Measurements from ENCODE around the gene UTP3. TPM values are rescaled to one million over a fixed set of nuclear protein-coding genes. Genes with fewer than 3 reads are reported as not detected.
"Not testable (repeated sequence)": the region's sequence is repeated elsewhere in the genome, so short reads cannot be mapped to it uniquely, and the experiment has no call there.

UTP3 gene
- total and polyA plus RNA-seq, 2 experiments from 2014 or later: 19.2 to 27.1 TPM

- Histone ChIP-seq H3K27me3 (replicated peaks; ENCODE audit: insufficient read depth) (no peaks in the 10 kb centered on the region), H3K27ac (no peak overlapping the region), H3K4me1 (ENCODE audit: insufficient read depth) (0 out of 2 replicates have a peak, but pooled peaks cover 6% of the 10 kb centered on the region), H3K9ac (no peak overlapping the region), H3K9me2 (ENCODE audit: insufficient read depth) (no peaks in the 10 kb centered on the region), H3K4me2 (ENCODE audit: unreplicated experiment) (no peak overlapping the region), H3K36me3 (ENCODE audit: low read depth) (no peaks in the 10 kb centered on the region), H4K20me1 (ENCODE audit: insufficient read depth) (no peaks in the 10 kb centered on the region), H3K4me3 (no peak overlapping the region), H3K79me2 (ENCODE audit: insufficient read depth) (no peaks in the 10 kb centered on the region), H3F3A (ENCODE audit: insufficient read depth) (peaks cover 19% of the 10 kb centered on the region), H2AFZ (no peak overlapping the region), H3K9me3 (ENCODE audit: low read depth) (no peaks in the 10 kb centered on the region)
- in situ Hi-C loops (cut with MboI): no loop called here
- 88 to 90% methylated on average over 5 of the region's 5 CpGs for WGBS, 2 experiments (ENCODE audit: low coverage in 1 of 2, low lambda C conversion rate in 2 of 2, missing lambda C conversion rate in 2 of 2)
- TF ChIP-seq EZH2phosphoT487 (IDR thresholded peaks at IDR 0.05; ENCODE audit: insufficient read depth, low read depth) (no peak), EZH2 (IDR thresholded peaks at IDR 0.05; ENCODE audit: insufficient read depth, poor library complexity, severe bottlenecking) (no peak)
- DNase-seq: no peak
These were observed 12.4 kb downstream of the UTP3 start for GRCh38 chr4:70700712-70701111.

DNA sequence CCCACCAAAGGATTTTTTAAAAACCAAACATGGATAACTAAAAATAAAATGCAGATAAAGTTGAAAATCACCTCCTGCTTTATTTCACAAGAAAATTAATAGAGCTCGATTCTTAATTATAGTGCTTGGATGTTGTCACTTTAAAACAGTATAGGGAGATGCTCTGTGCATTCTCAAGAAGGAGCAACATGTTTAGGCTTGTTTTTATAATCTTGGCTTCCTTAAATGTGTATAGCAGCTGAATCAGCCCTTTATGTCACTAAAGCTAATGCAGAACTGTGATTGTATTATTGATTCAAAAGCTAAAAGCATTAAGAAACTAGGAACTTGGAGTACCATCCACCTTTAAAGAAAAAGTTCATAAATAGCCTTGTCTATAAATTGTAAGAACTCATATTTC lies 12.9 kb downstream of the UTP3 start:
- Histone ChIP-seq H3F3A (ENCODE audit: insufficient read depth) (peaks cover 24% of the 10 kb centered on the region), H3K9me3 (ENCODE audit: low read depth) (no peaks in the 10 kb centered on the region), H3K36me3 (ENCODE audit: low read depth) (no peaks in the 10 kb centered on the region), H3K27ac (no peak overlapping the region), H3K9me2 (ENCODE audit: insufficient read depth) (no peaks in the 10 kb centered on the region), H2AFZ (no peak overlapping the region), H3K4me2 (ENCODE audit: unreplicated experiment) (no peak overlapping the region), H3K27me3 (replicated peaks; ENCODE audit: insufficient read depth) (no peaks in the 10 kb centered on the region), H3K4me1 (ENCODE audit: insufficient read depth) (peaks cover 7% of the 10 kb centered on the region; the same call in 1 of the 2 replicates), H3K9ac (no peak overlapping the region), H3K4me3 (no peak overlapping the region), H3K79me2 (ENCODE audit: insufficient read depth) (peaks cover 4% of the 10 kb centered on the region), H4K20me1 (ENCODE audit: insufficient read depth) (no peaks in the 10 kb centered on the region)
- DNase-seq: no peak
- in situ Hi-C loops (cut with MboI): no loop called here
- WGBS, 2 experiments (ENCODE audit: low coverage in 1 of 2, low lambda C conversion rate in 2 of 2, missing lambda C conversion rate in 2 of 2): 45% methylated on average over 1 of the region's 1 CpG
- TF ChIP-seq EZH2 (IDR thresholded peaks at IDR 0.05; ENCODE audit: insufficient read depth, poor library complexity, severe bottlenecking) (no peak), EZH2phosphoT487 (IDR thresholded peaks at IDR 0.05; ENCODE audit: insufficient read depth, low read depth) (no peak)

GRCh38 chr4:70702592-70702991 lies 14.3 kb downstream of the UTP3 start:
- H3K4me3 ChIP-seq; H3K36me3 ChIP-seq (ENCODE audit: low read depth); H3K4me2 ChIP-seq (ENCODE audit: unreplicated experiment); H3K27ac ChIP-seq; H3K9me2 ChIP-seq (ENCODE audit: insufficient read depth); H3K9me3 ChIP-seq (ENCODE audit: low read depth); in situ Hi-C loops (cut with MboI); H2AFZ ChIP-seq; H3K9ac ChIP-seq; H3K27me3 ChIP-seq (replicated peaks; ENCODE audit: insufficient read depth); DNase-seq; H4K20me1 ChIP-seq (ENCODE audit: insufficient read depth): not testable (repeated sequence)
- peaks cover 17% of the 10 kb centered on the region for H3K79me2 ChIP-seq (ENCODE audit: insufficient read depth)
- WGBS, 2 experiments (ENCODE audit: low coverage in 1 of 2, low lambda C conversion rate in 2 of 2, missing lambda C conversion rate in 2 of 2): 75 to 88% methylated on average over 2 of the region's 2 CpGs
- peaks cover 20% of the 10 kb centered on the region for H3K4me1 ChIP-seq (ENCODE audit: insufficient read depth)
- peaks cover 31% of the 10 kb centered on the region for H3F3A ChIP-seq (ENCODE audit: insufficient read depth)

- in situ Hi-C loops (cut with MboI): no loop called here
- WGBS, 2 experiments (ENCODE audit: low coverage in 1 of 2, low lambda C conversion rate in 2 of 2, missing lambda C conversion rate in 2 of 2): 0% methylated on average over 11 of the region's 11 CpGs
- peak overlapping the region; percentile 94 for H2AFZ ChIP-seq
- peaks cover 35% of the 10 kb centered on the region for H3F3A ChIP-seq (ENCODE audit: insufficient read depth)
- TF ChIP-seq EZH2phosphoT487 (IDR thresholded peaks at IDR 0.05; ENCODE audit: insufficient read depth, low read depth) (no peak), EZH2 (IDR thresholded peaks at IDR 0.05; ENCODE audit: insufficient read depth, poor library complexity, severe bottlenecking) (no peak)
- H3K27me3 ChIP-seq (replicated peaks; ENCODE audit: insufficient read depth): no peaks in the 10 kb centered on the region
- peak overlapping the region; percentile 91 for H3K4me3 ChIP-seq
- H3K79me2 ChIP-seq (ENCODE audit: insufficient read depth): peaks cover 28% of the 10 kb centered on the region
- H3K9me3 ChIP-seq (ENCODE audit: low read depth): no peaks in the 10 kb centered on the region
- peak overlapping the region; percentile 76 for H3K27ac ChIP-seq
- H3K4me2 ChIP-seq (ENCODE audit: unreplicated experiment): peak overlapping the region; percentile 88
- DNase-seq: peak; percentile 80
- H3K9me2 ChIP-seq (ENCODE audit: insufficient read depth): no peaks in the 10 kb centered on the region
- peak overlapping the region; percentile 89 for H3K9ac ChIP-seq
- peaks cover 22% of the 10 kb centered on the region for H3K4me1 ChIP-seq (ENCODE audit: insufficient read depth)
- H3K36me3 ChIP-seq (ENCODE audit: low read depth): no peaks in the 10 kb centered on the region
- no peaks in the 10 kb centered on the region for H4K20me1 ChIP-seq (ENCODE audit: insufficient read depth)
These were observed 15.4 kb downstream of the UTP3 start for GRCh38 chr4:70703619-70704214.
